IMR-90 (cell line): Measurements from ENCODE around the gene ADGRA1. TPM values are rescaled to one million over a fixed set of nuclear protein-coding genes. Genes with fewer than 3 reads are reported as not detected.

ENCODE experiments used
- ATAC-seq: fragments of 200-7000 bp; cut with Tn5 transposase; 2 replicates; pipeline ENCODE4 v1.9.1; 2020; ENCODE audit warnings: low read depth, mild to moderate bottlenecking, moderate library complexity
- BruUV-seq: library from RNA; stranded (reverse); fragments of 400-500 nt; replicated peaks from 2 replicates; lab custom pipeline; 2021; lab: Mats Ljungman, UMichigan
- CTCF ChIA-PET: fragments of 300-600 bp; formaldehyde crosslinking; extraction: SDS; loops from one replicate; lab custom pipeline; 2021; ENCODE audit warnings: antibody characterized with exemption; lab: Yijun Ruan, JAX
- POLR2A ChIA-PET: fragments of 300-600 bp; sonication (Branson Sonifier 250); formaldehyde crosslinking; loops from one replicate; lab custom pipeline; 2022; ENCODE audit warnings: antibody characterized with exemption; ENCODE audit not compliant: unreplicated experiment; lab: Charles Lee
- DNase-seq: peaks from one replicate; pipeline ENCODE4 v3.0.0; 2013
- H2AFZ ChIP-seq: replicated peaks from 2 replicates; pipeline ENCODE3; 2013; ENCODE audit warnings: low read length, mild to moderate bottlenecking; ENCODE audit not compliant: poor library complexity
- H2AK5ac ChIP-seq: 2 replicates; pipeline ENCODE4 v1.6.1; 2013; ENCODE audit warnings: low read depth, low read length, inconsistent platforms
- H2AK9ac ChIP-seq: replicated peaks from 2 replicates; pipeline ENCODE3; 2013; ENCODE audit warnings: mild to moderate bottlenecking, low read depth, low read length, moderate library complexity; ENCODE audit not compliant: poor library complexity
- H2BK120ac ChIP-seq: 2 replicates; pipeline ENCODE4 v1.6.1; 2013; ENCODE audit warnings: low read depth, low read length, inconsistent platforms
- H2BK15ac ChIP-seq: 3 replicates; pipeline ENCODE4 v1.6.1; 2013; ENCODE audit warnings: low read depth, low read length, inconsistent platforms
- H2BK20ac ChIP-seq: 2 replicates; pipeline ENCODE4 v1.6.1; 2013; ENCODE audit warnings: low read depth, mild to moderate bottlenecking, inconsistent platforms, low read length, moderate library complexity
- H2BK5ac ChIP-seq: 2 replicates; pipeline ENCODE4 v1.6.1; 2013; ENCODE audit warnings: mild to moderate bottlenecking, low read depth, low read length, inconsistent platforms; ENCODE audit not compliant: poor library complexity, severe bottlenecking
- H3K14ac ChIP-seq: replicated peaks from 2 replicates; pipeline ENCODE4 v1.6.1; 2013; ENCODE audit warnings: low read depth, low read length, inconsistent platforms
- H3K18ac ChIP-seq: 2 replicates; pipeline ENCODE4 v1.6.1; 2013; ENCODE audit warnings: low read depth, low read length, control low read depth
- H3K23ac ChIP-seq: 2 replicates; pipeline ENCODE4 v1.6.1; 2013; ENCODE audit warnings: low read depth, low read length, inconsistent platforms
- H3K27ac ChIP-seq: 2 replicates; pipeline ENCODE4 v1.5.1; 2013; ENCODE audit warnings: mild to moderate bottlenecking, control low read depth, low read length; ENCODE audit not compliant: insufficient read depth
- H3K27me3 ChIP-seq: 2 replicates; pipeline ENCODE4 v1.6.1; 2013; ENCODE audit warnings: low read length; ENCODE audit not compliant: control insufficient read depth, insufficient read depth
- H3K36me3 ChIP-seq: 2 replicates; pipeline ENCODE4 v1.6.1; 2013; ENCODE audit warnings: low read length, mixed read lengths; ENCODE audit not compliant: control insufficient read depth, insufficient read depth
- H3K4ac ChIP-seq: 2 replicates; pipeline ENCODE4 v1.6.1; 2013; ENCODE audit warnings: low read depth, low read length, inconsistent platforms
- H3K4me1 ChIP-seq: 2 replicates; pipeline ENCODE4 v1.6.1; 2013; ENCODE audit warnings: low read length, mixed read lengths; ENCODE audit not compliant: control insufficient read depth, insufficient read depth
- H3K4me2 ChIP-seq: 2 replicates; pipeline ENCODE4 v1.6.1; 2013; ENCODE audit warnings: low read depth, mild to moderate bottlenecking, control low read depth, low read length, moderate library complexity
- H3K4me3 ChIP-seq: 2 replicates; pipeline ENCODE4 v1.5.1; 2013; ENCODE audit warnings: low read depth, mild to moderate bottlenecking, control low read depth, low read length, moderate library complexity; ENCODE audit not compliant: insufficient read depth
- H3K56ac ChIP-seq: 2 replicates; pipeline ENCODE4 v1.6.1; 2013; ENCODE audit warnings: low read length, inconsistent platforms; ENCODE audit not compliant: insufficient read depth; ENCODE audit errors: extremely low read depth
- H3K79me1 ChIP-seq, 2 experiments: 2 replicates each; pipeline ENCODE4 v1.6.1; 2013; ENCODE audit warnings: low read length in 2 of 2, inconsistent platforms in 1 of 2, low read depth in 1 of 2
- H3K9ac ChIP-seq: 2 replicates; pipeline ENCODE4 v1.6.1; 2013; ENCODE audit warnings: low read depth, low read length, control low read depth
- H3K9me1 ChIP-seq: 2 replicates; pipeline ENCODE4 v1.6.1; 2013; ENCODE audit warnings: low read length, inconsistent platforms; ENCODE audit not compliant: insufficient read depth
- H3K9me3 ChIP-seq: 2 replicates; pipeline ENCODE4 v1.6.1; 2013; ENCODE audit warnings: low read length; ENCODE audit not compliant: control insufficient read depth, insufficient read depth
- H4K20me1 ChIP-seq: 2 replicates; pipeline ENCODE4 v1.6.1; 2013; ENCODE audit warnings: low read length, inconsistent platforms; ENCODE audit not compliant: insufficient read depth
- H4K5ac ChIP-seq: 2 replicates; pipeline ENCODE4 v1.6.1; 2013; ENCODE audit warnings: mild to moderate bottlenecking, low read depth, low read length, control low read depth
- H4K8ac ChIP-seq, 2 experiments: 2 replicates each; pipeline ENCODE4 v1.6.1; 2013; ENCODE audit warnings: low read depth in 2 of 2, low read length in 2 of 2, control low read depth in 1 of 2, inconsistent platforms in 1 of 2
- H4K91ac ChIP-seq: 2 replicates; pipeline ENCODE4 v1.6.1; 2013; ENCODE audit warnings: low read depth, low read length, inconsistent platforms; ENCODE audit not compliant: insufficient read depth
- BHLHE40 ChIP-seq: fragments of 150-350 bp; IDR thresholded peaks from 2 replicates; pipeline ENCODE4 v1.6.1; 2016; ENCODE audit warnings: mild to moderate bottlenecking, low read depth, low read length
- CHD1 ChIP-seq: IDR thresholded peaks from 2 replicates; pipeline ENCODE4 v1.6.1; 2012; ENCODE audit warnings: low read depth, low read length, improper control_type of control experiment
- ELK1 ChIP-seq: fragments of 150-350 bp; IDR thresholded peaks from 2 replicates; pipeline ENCODE4 v1.6.1; 2016; ENCODE audit warnings: low read depth, mild to moderate bottlenecking, low read length, moderate library complexity, borderline replicate concordance
- FOS ChIP-seq: fragments of 150-350 bp; IDR thresholded peaks from 2 replicates; pipeline ENCODE4 v1.6.1; 2016; ENCODE audit warnings: low read depth, low read length
- MAZ ChIP-seq: IDR thresholded peaks from 2 replicates; pipeline ENCODE4 v1.6.1; 2012; ENCODE audit warnings: low read depth, mild to moderate bottlenecking, low read length, improper control_type of control experiment, moderate library complexity, borderline replicate concordance
- POLR2A ChIP-seq: IDR thresholded peaks from 2 replicates; pipeline ENCODE4 v1.6.1; 2012; ENCODE audit warnings: mild to moderate bottlenecking, low read depth, low read length
- RAD21 ChIP-seq: IDR thresholded peaks from 2 replicates; pipeline ENCODE4 v1.6.1; 2012; ENCODE audit warnings: low read length, improper control_type of control experiment
- RCOR1 ChIP-seq: IDR thresholded peaks from 2 replicates; pipeline ENCODE4 v1.6.1; 2012; ENCODE audit warnings: mild to moderate bottlenecking, low read length, improper control_type of control experiment; ENCODE audit not compliant: insufficient replicate concordance
- USF2 ChIP-seq: fragments of 150-350 bp; IDR thresholded peaks from 2 replicates; pipeline ENCODE4 v1.6.1; 2017; ENCODE audit warnings: mild to moderate bottlenecking, antibody characterized with exemption, low read length, low read depth
- WGBS, 2 experiments: methylation state at CpG; one replicate each; pipeline versions ENCODE4 v1.1.5 to v1.1.7; 2013; ENCODE audit warnings: missing lambda C conversion rate in 2 of 2; ENCODE audit not compliant: insufficient read length in 1 of 2; ENCODE audit errors: extremely low coverage in 2 of 2; 5-methylcytosine and 5-hydroxymethylcytosine counted together
- dilution Hi-C: fragments of 300-500 bp; cut with HindIII; formaldehyde crosslinking; loops from one replicate; pipeline ENCODE4 v1.14.3; 2018; ENCODE audit warnings: low sequenced_read_pairs; ENCODE audit not compliant: unreplicated experiment
- in situ Hi-C: fragments of 300-500 bp; cut with MboI; formaldehyde crosslinking; loops from 3 replicates; pipeline ENCODE4 v1.14.3; 2019; ENCODE audit warnings: low sequenced_read_pairs, inconsistent platforms, mixed read lengths
- intact Hi-C: fragments of 100-400 bp; cut with micrococcal nuclease; formaldehyde crosslinking; loops from 2 replicates; pipeline ENCODE4 v1.10.0; 2022
- polyA plus RNA-seq, 3 experiments: library from polyadenylated mRNA; depleted of rRNA; stranded (reverse); fragments of >200 nt; gene quantifications; 2 replicates each; pipeline ENCODE4 v1.2.3, GENCODE V29; 2012; ENCODE audit warnings: low replicate concordance in 1 of 3
- total RNA-seq: library from RNA; depleted of rRNA; stranded (reverse); fragments of >200 nt; gene quantifications from 2 replicates; pipeline ENCODE4 v1.2.3, GENCODE V29; 2012

Gene ADGRA1
- total and polyA plus RNA-seq, 2 of the 4 experiments (the other 2 are of a cell fraction): not detected

- dilution Hi-C loops (no loop called here), intact Hi-C loops (loop anchor here (2.0 kb wide), 1 partner anchor 149 kb away; the partner anchor contains the start of genes TUBGCP2 and ZNF511), in situ Hi-C loops (no loop called here)
- H2BK5ac ChIP-seq: no peak within 1 kb of the TSS
- no peak within 1 kb of the TSS for H4K8ac ChIP-seq
- peak; percentile 85 for ATAC-seq
- peak within 1 kb of the TSS; percentile 81 for H3K4me2 ChIP-seq
- no peak within 1 kb of the TSS; the same call in 1 of the 2 replicates for H3K27ac ChIP-seq
- 3% methylated on average over 41 of the region's 108 CpGs; no CpG with 5 or more reads in 1 of the 2 experiments for WGBS, 2 experiments
- no peak within 1 kb of the TSS for H2BK20ac ChIP-seq
- no peak within 1 kb of the TSS for H2AK5ac ChIP-seq
- peak within 1 kb of the TSS; percentile 76 for H3K4me3 ChIP-seq
- no peak within 1 kb of the TSS for H4K91ac ChIP-seq
- ChIA-PET CTCF (no interaction called here), POLR2A (no interaction called here)
- H3K36me3 ChIP-seq: peaks cover 3% of the 10 kb centered on the region; the same call in 1 of the 2 replicates
- H3K14ac ChIP-seq: no peak within 1 kb of the TSS
- H4K20me1 ChIP-seq: no peaks in the 10 kb centered on the region
- BruUV-seq: no TSS peak
- H2BK120ac ChIP-seq: no peak within 1 kb of the TSS
- no peaks in the 10 kb centered on the region; the same call in 1 of the 2 replicates for H3K27me3 ChIP-seq
- peak within 1 kb of the TSS; percentile 73 for H3K9ac ChIP-seq
- no peak within 1 kb of the TSS for H2BK15ac ChIP-seq
- peak within 1 kb of the TSS; percentile 87 for H2AFZ ChIP-seq
- no peaks in the 10 kb centered on the region for H3K9me3 ChIP-seq
- peak within 1 kb of the TSS; percentile 37 for H2AK9ac ChIP-seq
- no peak within 1 kb of the TSS for H4K5ac ChIP-seq
- TF ChIP-seq ELK1 (no peak), CHD1 (no peak), BHLHE40 (no peak), RCOR1 (no peak), USF2 (no peak), MAZ (no peak), POLR2A (no peak), FOS (no peak), RAD21 (no peak)
- H3K18ac ChIP-seq: no peak within 1 kb of the TSS; the same call in 1 of the 2 replicates
- H3K9me1 ChIP-seq: no peaks in the 10 kb centered on the region
- no peak within 1 kb of the TSS for H3K4ac ChIP-seq
- no peaks in the 10 kb centered on the region for H3K79me1 ChIP-seq
- H3K4me1 ChIP-seq: peaks cover 15% of the 10 kb centered on the region; the same call in 1 of the 2 replicates
- no peak within 1 kb of the TSS; the same call in 1 of the 2 replicates for H3K56ac ChIP-seq
- H3K23ac ChIP-seq: no peak within 1 kb of the TSS
- peak; percentile 17 for DNase-seq
Measured at GRCh38 chr10:133159950-133160825, 72.5 kb downstream of the ADGRA1 start, which contains the start of gene KNDC1. Gene KNDC1, plus strand, starts transcription at chr10:133160219. Its CDS starts 249 bp downstream, at chr10:133160468.
